GM19468 (cell line): ENCODE results near the gene PSMD1.
"Not testable (repeated sequence)": the region's sequence is repeated elsewhere in the genome, so short reads cannot be mapped to it uniquely, and the experiment has no call there.

Source experiments
- ATAC-seq: cut with Tn5 transposase; IDR thresholded peaks from one replicate; pipeline ENCODE4 v1.9.1; 2021; ENCODE audit warnings: mild to moderate bottlenecking, moderate library complexity, moderate number of reproducible peaks; ENCODE audit not compliant: unreplicated experiment; ENCODE audit errors: extremely low read depth

The PSMD1 gene

DNA sequence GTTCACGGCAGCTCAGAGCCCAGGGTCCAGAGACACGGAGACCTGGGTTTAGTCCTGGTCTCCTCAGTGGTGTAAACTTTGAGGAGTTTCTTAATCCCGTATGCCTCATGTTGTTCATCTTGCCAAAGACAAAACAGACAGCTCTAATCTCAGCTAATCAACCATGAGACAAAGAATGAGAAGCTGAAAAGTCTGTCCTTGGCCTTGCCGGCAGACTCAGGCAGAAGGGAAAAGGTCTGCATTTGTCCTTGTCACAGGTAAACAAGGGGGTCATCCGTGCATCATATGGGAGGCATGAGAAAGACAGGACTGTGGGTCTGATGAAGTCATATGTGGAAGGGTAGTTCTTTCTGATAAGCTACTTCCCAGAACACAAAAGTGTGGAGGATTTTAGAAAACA, 139.9 kb downstream of the PSMD1 start:
- ATAC-seq = no peak

- not testable (repeated sequence) for ATAC-seq
Observed at GRCh38 chr2:231197196-231197595, 140.5 kb downstream of the PSMD1 start.

DNA sequence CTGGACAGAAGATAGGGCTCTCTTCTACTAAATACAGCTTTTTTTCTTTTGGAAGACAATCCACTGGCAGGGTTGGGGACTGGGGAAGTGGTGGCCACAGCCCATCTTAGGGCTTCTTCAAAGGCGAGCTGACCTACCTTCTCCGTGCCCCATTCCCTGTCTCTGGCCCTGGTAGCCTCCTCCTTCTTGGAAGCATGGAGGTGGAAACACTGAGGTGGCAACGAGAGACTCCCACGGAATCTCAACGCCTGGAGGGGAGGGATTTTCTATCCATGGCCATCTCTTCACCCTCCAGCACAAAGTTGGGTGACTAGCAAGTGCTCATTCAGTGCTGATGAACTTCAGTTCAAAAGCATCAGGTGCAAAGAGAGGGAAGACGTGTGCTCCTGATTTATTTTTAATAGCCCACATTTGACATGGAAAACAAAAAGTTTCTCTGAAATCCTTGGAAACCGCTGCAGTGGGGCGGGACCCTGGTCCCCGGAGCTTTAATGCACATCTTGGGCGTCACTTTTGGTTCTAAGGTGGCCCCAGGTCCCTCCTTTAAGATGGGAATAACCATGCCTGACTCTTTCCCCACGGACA, 141.1 kb downstream of the PSMD1 start:
- ATAC-seq = no peak

- ATAC-seq = peak; percentile 75
Observed at GRCh38 chr2:231198291-231199173, 141.9 kb downstream of the PSMD1 start, which contains the start of gene ARMC9. TSS of gene ARMC9 (plus strand) at chr2:231198631. CDS start at chr2:231206239, 7,608 bp downstream.

DNA sequence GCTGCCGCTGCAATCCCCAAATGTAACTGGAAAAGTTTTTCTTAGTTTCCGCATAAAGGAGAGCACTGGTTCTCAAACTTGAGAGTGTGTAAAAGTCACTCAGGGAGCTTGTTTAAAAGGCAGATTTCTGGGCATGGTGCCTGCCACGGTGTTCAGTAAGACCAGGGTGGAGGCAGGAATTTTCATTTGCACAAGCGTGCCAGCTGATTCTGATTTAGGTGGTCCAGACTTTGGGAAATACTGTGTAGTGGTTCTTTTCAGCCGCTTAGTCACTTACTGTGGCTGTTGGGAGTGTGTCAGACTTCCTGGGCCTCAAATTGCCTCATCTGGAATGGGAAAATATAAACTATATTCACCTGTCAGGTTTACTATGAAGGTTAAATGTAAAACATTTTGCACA, 142.6 kb downstream of the PSMD1 start:
- no peak for ATAC-seq

GRCh38 chr2:231200805-231201474, 144.3 kb downstream of the PSMD1 start:
- no peak for ATAC-seq

GRCh38 chr2:231201475-231201814, 144.8 kb downstream of the PSMD1 start:
- ATAC-seq = no peak

- no peak for ATAC-seq
Observed at GRCh38 chr2:231203087-231203486, 146.4 kb downstream of the PSMD1 start.

DNA sequence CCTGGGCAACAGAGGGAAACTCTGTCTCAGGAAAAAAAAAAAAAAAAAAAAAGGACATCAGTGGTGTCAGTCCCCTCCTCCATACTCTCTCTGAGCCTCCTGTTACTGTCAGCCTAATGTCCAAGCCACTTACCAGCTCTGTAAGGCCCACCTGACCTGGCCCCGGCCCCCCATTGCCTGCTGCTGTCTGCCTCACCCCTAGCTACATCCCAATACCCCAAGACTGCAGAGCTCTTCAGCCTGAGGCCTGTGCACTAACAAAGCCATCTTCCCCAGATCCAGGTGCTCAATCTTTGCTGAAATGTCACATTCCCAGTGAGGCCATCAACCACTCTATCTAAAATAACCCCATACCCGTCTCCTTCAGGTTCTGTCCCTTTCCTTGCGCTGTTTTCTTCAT, 147.5 kb downstream of the PSMD1 start:
- no peak for ATAC-seq

- ATAC-seq = no peak
Observed at GRCh38 chr2:231204581-231204980, 147.9 kb downstream of the PSMD1 start.

DNA sequence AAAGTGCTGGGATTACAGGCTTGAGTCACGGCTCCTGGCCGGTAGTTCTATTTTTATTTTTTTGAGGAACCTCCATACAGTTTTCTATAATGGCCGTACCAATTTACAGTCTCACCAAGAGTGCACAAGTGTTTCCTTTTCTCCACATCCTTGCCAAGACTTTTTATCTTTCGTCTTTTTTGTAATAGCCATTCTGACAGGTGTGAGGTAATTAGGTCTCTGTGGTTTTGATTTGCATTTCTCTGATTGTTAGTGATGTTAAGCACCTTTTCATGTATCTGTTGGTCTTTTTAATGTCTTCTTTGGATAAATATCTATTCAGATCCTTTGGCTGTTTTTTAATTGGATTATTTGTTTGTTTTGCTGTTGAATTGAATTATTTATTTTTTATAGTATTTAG, 151.1 kb downstream of the PSMD1 start:
- no peak for ATAC-seq

DNA sequence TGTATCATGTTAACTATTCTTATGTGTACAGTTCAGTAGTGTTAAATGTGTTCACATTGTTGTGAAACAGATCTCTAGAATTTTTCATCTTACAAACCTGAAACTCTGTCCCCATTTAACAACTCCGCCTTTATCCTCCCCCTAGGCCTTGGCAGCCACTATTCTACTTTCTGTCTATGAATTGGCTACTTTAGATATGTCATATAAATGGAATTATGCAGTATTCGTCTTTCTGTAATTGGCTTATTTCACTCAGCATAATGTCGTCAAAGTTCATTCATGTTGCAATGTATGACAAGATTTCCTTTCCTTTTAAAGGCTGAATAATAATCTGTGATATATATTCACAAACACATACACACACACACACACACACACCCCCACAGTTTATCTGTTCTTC, 154.1 kb downstream of the PSMD1 start:
- no peak for ATAC-seq

DNA sequence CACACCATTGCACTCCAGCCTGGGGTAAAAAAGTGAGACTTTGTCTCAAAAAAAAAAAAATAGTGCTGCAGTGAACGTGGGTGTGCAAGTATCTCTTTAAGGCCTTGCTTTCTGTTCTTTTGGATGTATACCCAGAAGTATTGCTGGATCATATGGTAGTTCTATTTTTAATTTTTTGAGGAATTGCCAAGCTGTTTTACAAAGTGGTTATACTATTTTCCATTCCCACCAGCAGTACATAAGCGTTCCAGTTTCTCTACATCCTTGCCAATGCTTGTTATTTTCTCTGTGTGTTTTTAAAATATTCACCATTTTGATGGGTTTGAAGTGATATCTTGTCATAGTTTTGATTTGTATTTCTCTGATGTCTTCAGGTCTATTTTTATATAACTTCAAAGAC, 154.8 kb downstream of the PSMD1 start:
- no peak for ATAC-seq

DNA sequence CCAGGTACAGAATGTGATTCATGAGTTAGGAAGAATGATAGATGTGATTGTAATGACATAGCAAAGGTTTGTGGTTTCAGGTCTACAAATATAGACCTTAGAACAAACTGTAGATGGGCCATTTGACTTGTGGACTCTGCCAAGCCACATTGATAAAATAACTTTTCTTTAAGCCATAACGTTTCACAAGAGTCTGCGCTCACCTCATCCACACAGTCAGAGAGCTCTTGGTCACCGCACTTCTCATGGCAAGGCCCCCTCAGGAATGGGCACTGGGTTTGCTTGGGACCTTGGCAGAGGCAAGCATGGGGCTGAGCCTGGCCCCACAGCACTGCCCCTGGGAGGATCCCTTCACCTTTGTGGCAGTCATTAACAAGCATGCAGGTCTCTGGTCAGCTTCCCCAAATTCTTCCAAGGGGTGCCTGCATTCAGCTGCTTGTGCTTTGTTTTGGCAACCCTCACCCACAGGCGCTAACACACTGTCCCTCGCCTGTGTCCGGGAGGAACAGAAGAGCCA, 155.7 kb downstream of the PSMD1 start:
- no peak for ATAC-seq

GRCh38 chr2:231213931-231214642, 157.4 kb downstream of the PSMD1 start:
- ATAC-seq = no peak

DNA sequence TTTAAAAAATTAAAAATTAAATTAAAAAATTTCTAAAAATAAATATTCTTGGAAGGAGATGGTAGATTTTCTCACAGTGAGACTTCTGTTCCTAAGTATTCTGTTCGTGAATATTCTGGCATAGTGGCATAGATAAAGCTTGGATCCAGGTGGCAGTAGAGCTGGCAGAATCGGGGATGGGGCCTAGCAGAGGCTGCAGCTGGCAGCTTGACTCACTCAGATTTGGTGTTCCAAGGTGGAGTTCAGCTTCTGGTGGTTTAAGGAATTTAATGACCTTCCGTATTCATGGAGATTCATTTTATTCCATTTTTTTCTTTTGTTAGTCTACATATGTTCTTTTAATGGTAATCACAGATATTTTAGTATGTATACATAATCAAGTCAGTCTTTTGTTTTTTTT, 161.7 kb downstream of the PSMD1 start:
- no peak for ATAC-seq

- ATAC-seq = no peak
Observed at GRCh38 chr2:231219289-231219688, 162.6 kb downstream of the PSMD1 start.

DNA sequence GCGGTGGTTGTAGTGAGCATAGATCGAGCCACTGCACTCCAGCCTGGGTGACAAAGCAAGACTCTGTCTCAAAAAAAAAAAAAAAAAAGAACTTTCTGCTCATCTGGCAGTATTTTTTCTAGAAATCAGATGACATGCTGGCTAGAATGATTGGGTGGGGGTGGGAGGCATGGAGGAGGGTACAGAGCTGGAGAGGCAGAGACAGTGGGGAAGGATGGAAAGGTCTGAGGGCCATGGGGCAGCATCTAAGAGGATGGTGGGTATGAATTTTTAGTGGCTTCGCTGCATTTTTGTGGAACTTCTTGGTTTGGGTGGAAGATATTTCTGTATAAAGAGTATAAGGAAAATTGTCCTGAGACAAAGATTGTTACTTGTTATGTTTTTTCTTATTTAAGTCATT, 165.1 kb downstream of the PSMD1 start:
- ATAC-seq = no peak
